RWPE2 (cell line): ENCODE measurements around the gene COX7A2L.

Source experiments
- ATAC-seq: fragments of 200-7000 bp; cut with Tn5 transposase; 3 replicates; pipeline ENCODE4 v1.9.1; 2021; ENCODE audit warnings: low read depth
- DNase-seq: peaks from one replicate; pipeline ENCODE4 v3.0.0-alpha.2; 2020; ENCODE audit warnings: low spot score
- H3K27ac ChIP-seq: fragments of 450-650 bp; 2 replicates; pipeline ENCODE4 v1.5.1; 2017; ENCODE audit warnings: mild to moderate bottlenecking; ENCODE audit not compliant: poor library complexity, severe bottlenecking
- H3K27me3 ChIP-seq: fragments of 250-450 bp; sonication (Bioruptor Pico); 2 replicates; pipeline ENCODE4 v1.5.1; 2021; ENCODE audit warnings: mild to moderate bottlenecking, moderate library complexity; ENCODE audit not compliant: insufficient read depth, poor library complexity, severe bottlenecking
- H3K36me3 ChIP-seq: fragments of 250-450 bp; sonication (Bioruptor Pico); 2 replicates; pipeline ENCODE4 v1.5.1; 2020; ENCODE audit warnings: low read depth, mild to moderate bottlenecking, moderate library complexity
- H3K4me1 ChIP-seq: fragments of 250-450 bp; sonication (Bioruptor Pico); 2 replicates; pipeline ENCODE4 v1.5.1; 2021; ENCODE audit warnings: mild to moderate bottlenecking, moderate library complexity; ENCODE audit not compliant: insufficient read depth, poor library complexity, severe bottlenecking
- H3K4me3 ChIP-seq: fragments of 250-450 bp; sonication (Bioruptor Pico); 2 replicates; pipeline ENCODE4 v1.5.1; 2021; ENCODE audit warnings: mild to moderate bottlenecking, moderate library complexity; ENCODE audit not compliant: severe bottlenecking
- H3K9me3 ChIP-seq: fragments of 250-450 bp; sonication (Bioruptor Pico); 2 replicates; pipeline ENCODE4 v1.5.1; 2021; ENCODE audit warnings: mild to moderate bottlenecking, moderate library complexity; ENCODE audit not compliant: severe bottlenecking
- TF ChIP-seq, protein P1 (sequence below): fragments of 450-650 bp; IDR thresholded peaks from one replicate; pipeline ENCODE4 v1.5.1; 2017; ENCODE audit warnings: mild to moderate bottlenecking, moderate library complexity; ENCODE audit not compliant: poor library complexity, severe bottlenecking

The COX7A2L gene

DNA sequence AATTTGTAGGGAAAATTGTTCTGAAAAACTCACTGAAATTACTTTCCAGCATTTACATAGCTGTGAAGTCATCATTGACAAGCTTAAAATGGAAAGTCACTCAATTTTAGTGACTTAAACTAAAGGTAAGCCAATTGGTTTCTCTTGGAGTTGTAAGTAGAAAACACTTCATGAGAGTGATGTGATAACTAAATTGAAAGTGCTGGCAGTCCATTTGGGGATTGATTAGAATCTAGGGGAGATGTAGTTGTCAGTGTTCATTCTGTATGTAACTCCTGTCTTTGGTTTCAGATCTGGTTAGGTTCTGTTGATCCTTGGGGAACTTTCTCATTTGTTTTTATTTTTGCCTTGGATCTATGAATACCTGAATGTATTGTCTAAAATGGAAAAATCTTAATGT is 53.8 kb downstream of the COX7A2L start:
- Histone ChIP-seq H3K27ac (no peak overlapping the region), H3K36me3 (peaks cover 27% of the 10 kb centered on the region), H3K27me3 (no peaks in the 10 kb centered on the region), H3K4me3 (no peak overlapping the region), H3K4me1 (no peaks in the 10 kb centered on the region), H3K9me3 (no peaks in the 10 kb centered on the region)
- DNase-seq: no peak
- TF ChIP-seq, protein P1, sequence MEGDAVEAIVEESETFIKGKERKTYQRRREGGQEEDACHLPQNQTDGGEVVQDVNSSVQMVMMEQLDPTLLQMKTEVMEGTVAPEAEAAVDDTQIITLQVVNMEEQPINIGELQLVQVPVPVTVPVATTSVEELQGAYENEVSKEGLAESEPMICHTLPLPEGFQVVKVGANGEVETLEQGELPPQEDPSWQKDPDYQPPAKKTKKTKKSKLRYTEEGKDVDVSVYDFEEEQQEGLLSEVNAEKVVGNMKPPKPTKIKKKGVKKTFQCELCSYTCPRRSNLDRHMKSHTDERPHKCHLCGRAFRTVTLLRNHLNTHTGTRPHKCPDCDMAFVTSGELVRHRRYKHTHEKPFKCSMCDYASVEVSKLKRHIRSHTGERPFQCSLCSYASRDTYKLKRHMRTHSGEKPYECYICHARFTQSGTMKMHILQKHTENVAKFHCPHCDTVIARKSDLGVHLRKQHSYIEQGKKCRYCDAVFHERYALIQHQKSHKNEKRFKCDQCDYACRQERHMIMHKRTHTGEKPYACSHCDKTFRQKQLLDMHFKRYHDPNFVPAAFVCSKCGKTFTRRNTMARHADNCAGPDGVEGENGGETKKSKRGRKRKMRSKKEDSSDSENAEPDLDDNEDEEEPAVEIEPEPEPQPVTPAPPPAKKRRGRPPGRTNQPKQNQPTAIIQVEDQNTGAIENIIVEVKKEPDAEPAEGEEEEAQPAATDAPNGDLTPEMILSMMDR: no peak
- no peak for ATAC-seq

DNA sequence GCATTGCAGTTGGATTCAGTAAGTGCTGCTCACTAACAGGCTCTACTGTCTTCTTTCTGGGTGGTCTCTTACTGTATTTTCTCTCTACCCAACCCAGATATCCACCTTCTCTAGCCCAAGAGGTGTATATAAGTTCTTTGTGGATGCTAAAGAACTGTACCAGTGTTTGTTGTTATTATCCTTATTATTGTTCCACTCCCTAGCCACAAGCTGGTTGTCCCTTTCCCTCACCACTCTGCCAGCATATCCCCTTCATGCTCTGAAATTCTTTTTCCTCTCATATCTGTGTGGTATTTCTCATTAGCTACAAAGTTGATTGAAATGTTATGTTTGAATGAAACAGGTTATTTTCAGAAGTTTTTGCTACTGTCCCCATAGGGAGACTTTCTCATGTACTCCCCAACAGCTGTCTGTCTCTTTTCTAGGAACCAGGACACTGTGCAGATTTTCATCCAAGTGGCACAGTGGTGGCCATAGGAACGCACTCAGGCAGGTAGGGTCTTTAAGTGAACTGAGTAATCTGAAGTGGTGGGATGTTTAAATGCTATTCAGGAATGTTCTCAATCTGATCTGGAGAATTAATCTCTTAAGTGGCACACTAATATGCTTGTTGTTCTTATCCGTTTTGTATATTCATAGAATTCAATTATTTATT is 56.8 kb downstream of the COX7A2L start:
- Histone ChIP-seq H3K36me3 (peaks cover 38% of the 10 kb centered on the region), H3K4me1 (no peaks in the 10 kb centered on the region), H3K9me3 (no peaks in the 10 kb centered on the region), H3K4me3 (no peak overlapping the region), H3K27me3 (no peaks in the 10 kb centered on the region), H3K27ac (no peak overlapping the region)
- TF ChIP-seq, protein P1: no peak
- ATAC-seq (no peak), DNase-seq (no peak)

DNA sequence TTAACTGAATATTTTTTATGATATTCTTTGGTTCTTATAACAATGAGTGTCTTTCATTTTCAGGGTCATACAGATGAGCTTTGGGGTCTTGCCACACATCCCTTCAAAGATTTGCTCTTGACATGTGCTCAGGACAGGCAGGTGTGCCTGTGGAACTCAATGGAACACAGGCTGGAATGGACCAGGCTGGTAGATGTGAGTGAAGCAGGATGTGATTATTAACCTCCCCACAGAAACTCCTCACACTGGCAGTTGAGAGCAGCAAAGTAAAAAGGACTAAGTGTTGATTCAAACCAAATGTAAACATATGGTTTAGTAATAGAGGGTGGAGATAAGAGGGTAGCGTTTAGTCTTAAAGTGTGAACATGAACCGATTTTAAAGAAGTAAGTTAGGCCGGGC is 57.8 kb downstream of the COX7A2L start:
- H3K9me3 ChIP-seq: no peaks in the 10 kb centered on the region
- no peak for DNase-seq
- H3K27ac ChIP-seq: no peak overlapping the region
- peaks cover 43% of the 10 kb centered on the region for H3K36me3 ChIP-seq
- no peaks in the 10 kb centered on the region for H3K4me1 ChIP-seq
- H3K27me3 ChIP-seq: no peaks in the 10 kb centered on the region
- ATAC-seq: no peak
- no peak overlapping the region for H3K4me3 ChIP-seq
- TF ChIP-seq, protein P1: no peak

DNA sequence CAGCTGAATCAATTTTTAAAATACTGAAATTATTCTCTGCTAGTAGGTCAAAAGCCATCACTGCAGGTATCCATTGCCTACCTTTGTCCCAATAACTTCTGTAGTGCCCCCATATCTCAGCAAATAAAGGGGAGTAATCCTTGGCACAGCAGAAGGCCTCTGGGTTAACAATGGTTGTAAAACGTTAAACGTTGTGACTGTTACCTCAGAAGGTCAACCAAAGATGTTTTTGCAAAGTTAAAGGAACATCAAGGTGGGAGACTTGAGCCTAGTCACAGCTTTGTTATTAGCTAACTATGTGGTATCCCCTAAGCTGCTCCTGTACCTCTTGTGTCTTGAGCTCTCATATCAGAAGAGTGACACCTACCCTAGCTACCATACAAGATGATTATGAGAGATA is 60.5 kb downstream of the COX7A2L start:
- DNase-seq (no peak), ATAC-seq (no peak)
- Histone ChIP-seq H3K27ac (no peak overlapping the region), H3K4me3 (no peak overlapping the region), H3K9me3 (no peaks in the 10 kb centered on the region), H3K4me1 (no peaks in the 10 kb centered on the region), H3K36me3 (peaks cover 43% of the 10 kb centered on the region), H3K27me3 (no peaks in the 10 kb centered on the region)
- TF ChIP-seq, protein P1: no peak
